Measurements from ENCODE around the gene PPA1. TPM values are rescaled to one million over a fixed set of nuclear protein-coding genes. Genes with fewer than 3 reads are reported as not detected.
"Not testable (repeated sequence)": the region's sequence is repeated elsewhere in the genome, so short reads cannot be mapped to it uniquely, and the experiment has no call there.

PPA1 gene
- polyA plus RNA-seq, 1 donor (not counting 4 experiments of a cell fraction or from before 2014, with no cell fraction given), result 324 TPM

DNA sequence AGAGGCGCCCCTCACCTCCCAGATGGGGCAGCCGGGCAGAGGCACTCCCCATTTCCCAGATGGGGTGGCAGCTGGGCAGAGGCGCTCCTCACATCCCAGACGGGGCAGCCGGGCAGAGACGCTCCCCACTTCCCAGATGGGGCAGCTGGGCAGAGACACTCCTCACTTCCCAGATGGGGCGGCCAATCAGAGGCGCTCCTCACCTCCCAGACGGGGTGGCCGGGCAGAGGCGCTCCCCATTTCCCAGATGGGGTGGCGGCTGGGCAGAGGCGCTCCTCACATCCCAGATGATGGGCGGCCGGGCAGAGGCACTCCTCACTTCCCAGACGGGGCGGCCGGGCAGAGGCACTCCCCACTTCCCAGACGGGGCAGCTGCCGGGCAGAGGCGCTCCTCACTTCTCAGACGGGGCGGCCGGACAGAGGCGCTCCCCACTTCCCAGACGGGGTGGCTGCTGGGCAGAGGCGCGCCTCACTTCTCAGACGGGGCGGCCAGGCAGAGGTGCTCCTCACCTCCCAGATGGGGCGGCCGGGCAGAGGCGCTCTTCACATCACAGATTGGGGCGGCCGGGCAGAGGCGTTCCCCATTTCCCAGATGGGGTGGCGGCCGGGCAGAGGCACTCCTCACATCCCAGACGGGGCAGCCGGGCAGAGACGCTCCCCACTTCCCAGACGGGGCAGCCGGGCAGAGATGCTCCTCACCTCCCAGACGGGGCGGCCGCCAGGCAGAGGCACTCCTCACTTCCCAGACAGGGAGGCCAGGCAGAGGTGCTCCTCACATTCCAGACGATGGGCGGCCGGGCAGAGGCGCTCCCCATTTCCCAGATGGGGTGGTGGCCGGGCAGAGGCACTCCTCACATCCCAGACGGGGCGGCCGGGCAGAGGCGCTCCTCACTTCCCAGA, 6.1 kb upstream of the PPA1 start:
- H3K79me2 ChIP-seq (ENCODE audit: control insufficient read depth, insufficient read depth, low read length); H3K4me3 ChIP-seq (ENCODE audit: control insufficient read depth in 2 of 3, extremely low read depth in 1 of 3, insufficient read depth in 2 of 3, low read depth in 1 of 3, low read length in 3 of 3); FAIRE-seq; H3K4me2 ChIP-seq (ENCODE audit: control insufficient read depth, extremely low read depth, insufficient read depth, low read depth, low read length); dilution Hi-C loops (cut with MboI; ENCODE audit: extremely low pct_ligation_motif_present, low sequenced_read_pairs); H3K27ac ChIP-seq (ENCODE audit: control insufficient read depth, insufficient read depth, low read length); H3K9me3 ChIP-seq (ENCODE audit: control insufficient read depth, low read depth, low read length); H4K20me1 ChIP-seq (ENCODE audit: control insufficient read depth, extremely low read depth, insufficient read depth, low read length); H3K27me3 ChIP-seq (ENCODE audit: control insufficient read depth, extremely low read depth, insufficient read depth, low read length); H3K4me1 ChIP-seq (ENCODE audit: control insufficient read depth, extremely low read depth, insufficient read depth, low read length); H3K36me3 ChIP-seq (ENCODE audit: control insufficient read depth in 2 of 2, extremely low read depth in 1 of 2, insufficient read depth in 2 of 2, low read length in 2 of 2); H3K9ac ChIP-seq (ENCODE audit: control insufficient read depth, extremely low read depth, insufficient read depth, low read length); H3K9me1 ChIP-seq (ENCODE audit: control insufficient read depth, extremely low read depth, insufficient read depth, low read length); DNase-seq (ENCODE audit: low read depth, low spot score); H2AFZ ChIP-seq (ENCODE audit: control insufficient read depth, low read length): not testable (repeated sequence)

- H3K27ac ChIP-seq (ENCODE audit: control insufficient read depth, insufficient read depth, low read length); H3K4me3 ChIP-seq (ENCODE audit: control insufficient read depth in 2 of 3, extremely low read depth in 1 of 3, insufficient read depth in 2 of 3, low read depth in 1 of 3, low read length in 3 of 3); H3K9me1 ChIP-seq (ENCODE audit: control insufficient read depth, extremely low read depth, insufficient read depth, low read length); DNase-seq (ENCODE audit: low read depth, low spot score); H3K27me3 ChIP-seq (ENCODE audit: control insufficient read depth, extremely low read depth, insufficient read depth, low read length); H2AFZ ChIP-seq (ENCODE audit: control insufficient read depth, low read length); H4K20me1 ChIP-seq (ENCODE audit: control insufficient read depth, extremely low read depth, insufficient read depth, low read length); H3K79me2 ChIP-seq (ENCODE audit: control insufficient read depth, insufficient read depth, low read length); H3K4me1 ChIP-seq (ENCODE audit: control insufficient read depth, extremely low read depth, insufficient read depth, low read length); H3K9ac ChIP-seq (ENCODE audit: control insufficient read depth, extremely low read depth, insufficient read depth, low read length); FAIRE-seq; H3K9me3 ChIP-seq (ENCODE audit: control insufficient read depth, low read depth, low read length); H3K4me2 ChIP-seq (ENCODE audit: control insufficient read depth, extremely low read depth, insufficient read depth, low read depth, low read length); dilution Hi-C loops (cut with MboI; ENCODE audit: extremely low pct_ligation_motif_present, low sequenced_read_pairs); H3K36me3 ChIP-seq (ENCODE audit: control insufficient read depth in 2 of 2, extremely low read depth in 1 of 2, insufficient read depth in 2 of 2, low read length in 2 of 2): not testable (repeated sequence)
Observed at GRCh38 chr10:70237958-70238536, 4.8 kb upstream of the PPA1 start.

GRCh38 chr10:70234668-70235447, 1.6 kb upstream of the PPA1 start:
- TF ChIP-seq CTCF (optimal IDR thresholded peaks at IDR 0.05 in 1 of 3, IDR thresholded peaks at IDR 0.05 in 1 of 3, conservative IDR thresholded peaks at IDR 0.05 in 1 of 3; ENCODE audit: extremely low read depth in 1 of 3, insufficient read depth in 2 of 3, low read length in 3 of 3) (no peak), EZH2 (IDR thresholded peaks at IDR 0.05; ENCODE audit: low read length) (no peak)
- Histone ChIP-seq H3K9me3 (ENCODE audit: control insufficient read depth, low read depth, low read length) (no peaks in the 10 kb centered on the region), H3K4me1 (ENCODE audit: control insufficient read depth, extremely low read depth, insufficient read depth, low read length) (peaks cover 7% of the 10 kb centered on the region), H3K4me3 (ENCODE audit: control insufficient read depth in 2 of 3, extremely low read depth in 1 of 3, insufficient read depth in 2 of 3, low read depth in 1 of 3, low read length in 3 of 3) (no peak overlapping the region), H3K27ac (ENCODE audit: control insufficient read depth, insufficient read depth, low read length) (no peak overlapping the region), H3K4me2 (ENCODE audit: control insufficient read depth, extremely low read depth, insufficient read depth, low read depth, low read length) (no peak overlapping the region), H3K27me3 (ENCODE audit: control insufficient read depth, extremely low read depth, insufficient read depth, low read length) (no peaks in the 10 kb centered on the region), H3K9ac (ENCODE audit: control insufficient read depth, extremely low read depth, insufficient read depth, low read length) (no peak overlapping the region), H3K79me2 (ENCODE audit: control insufficient read depth, insufficient read depth, low read length) (peaks cover 32% of the 10 kb centered on the region), H3K9me1 (ENCODE audit: control insufficient read depth, extremely low read depth, insufficient read depth, low read length) (no peaks in the 10 kb centered on the region), H4K20me1 (ENCODE audit: control insufficient read depth, extremely low read depth, insufficient read depth, low read length) (peaks cover 4% of the 10 kb centered on the region), H3K36me3 (ENCODE audit: control insufficient read depth in 2 of 2, extremely low read depth in 1 of 2, insufficient read depth in 2 of 2, low read length in 2 of 2) (no peaks in the 10 kb centered on the region), H2AFZ (ENCODE audit: control insufficient read depth, low read length) (no peak overlapping the region)
- dilution Hi-C loops (cut with MboI; ENCODE audit: extremely low pct_ligation_motif_present, low sequenced_read_pairs), result no loop called here
- no peak for FAIRE-seq
- no peak for DNase-seq (ENCODE audit: low read depth, low spot score)

Measured in keratinocyte (primary cell).